ENCODE results near the gene SYCE3. TPM values are rescaled to one million over a fixed set of nuclear protein-coding genes. Genes with fewer than 3 reads are reported as not detected.
"Not testable (repeated sequence)": the region's sequence is repeated elsewhere in the genome, so short reads cannot be mapped to it uniquely, and the experiment has no call there.

Gene SYCE3
- total RNA-seq, 1 experiment from 2014 or later: not detected

GRCh38 chr22:50610041-50610451, 47.3 kb upstream of the SYCE3 start:
- TF ChIP-seq CTCF (IDR thresholded peaks at IDR 0.05; ENCODE audit: unreplicated experiment): no peak
- Mint-ChIP-seq H3K27me3 (ENCODE audit: unreplicated experiment) (peaks cover 57% of the 10 kb centered on the region), H3K4me1 (ENCODE audit: low read depth, unreplicated experiment) (peaks cover 11% of the 10 kb centered on the region), H3K9me3 (ENCODE audit: low read depth, unreplicated experiment) (no peaks in the 10 kb centered on the region), H3K27ac (ENCODE audit: unreplicated experiment) (no peak overlapping the region), H3K36me3 (ENCODE audit: insufficient read depth, unreplicated experiment) (no peaks in the 10 kb centered on the region), H3K4me3 (ENCODE audit: low read depth, unreplicated experiment) (no peak overlapping the region)
- BruUV-seq (replicated peaks): no TSS peak
- no peak for DNase-seq
- CTCF ChIA-PET: no interaction called here
- intact Hi-C loops (cut with micrococcal nuclease; ENCODE audit: unreplicated experiment): no loop called here

GRCh38 chr22:50609599-50609998, 46.9 kb upstream of the SYCE3 start:
- CTCF ChIA-PET: no interaction called here
- H3K27ac Mint-ChIP-seq (ENCODE audit: unreplicated experiment): no peak overlapping the region
- no peak for TF ChIP-seq CTCF (IDR thresholded peaks at IDR 0.05; ENCODE audit: unreplicated experiment)

GRCh38 chr22:50608996-50609395, 46.3 kb upstream of the SYCE3 start:
- H3K27ac Mint-ChIP-seq (ENCODE audit: unreplicated experiment): no peak overlapping the region
- H3K4me1 Mint-ChIP-seq (ENCODE audit: low read depth, unreplicated experiment): peaks cover 11% of the 10 kb centered on the region
- no peaks in the 10 kb centered on the region for H3K36me3 Mint-ChIP-seq (ENCODE audit: insufficient read depth, unreplicated experiment)
- no peak for DNase-seq
- intact Hi-C loops (cut with micrococcal nuclease; ENCODE audit: unreplicated experiment): no loop called here
- H3K9me3 Mint-ChIP-seq (ENCODE audit: low read depth, unreplicated experiment): no peaks in the 10 kb centered on the region
- peaks cover 57% of the 10 kb centered on the region for H3K27me3 Mint-ChIP-seq (ENCODE audit: unreplicated experiment)
- H3K4me3 Mint-ChIP-seq (ENCODE audit: low read depth, unreplicated experiment): no peak overlapping the region
- TF ChIP-seq CTCF (IDR thresholded peaks at IDR 0.05; ENCODE audit: unreplicated experiment): no peak
- CTCF ChIA-PET: interaction anchor here (0.7 kb wide), 1 partner anchor 77 kb away, joined by 3 read pairs; no protein-coding TSS in a partner anchor
- BruUV-seq (replicated peaks): no TSS peak

More at GRCh38 chr22:50609599-50609998, 46.9 kb upstream of the SYCE3 start:
- DNase-seq: no peak
- intact Hi-C loops (cut with micrococcal nuclease; ENCODE audit: unreplicated experiment): no loop called here
- H3K36me3 Mint-ChIP-seq (ENCODE audit: insufficient read depth, unreplicated experiment): no peaks in the 10 kb centered on the region
- no peak overlapping the region for H3K4me3 Mint-ChIP-seq (ENCODE audit: low read depth, unreplicated experiment)
- no peaks in the 10 kb centered on the region for H3K9me3 Mint-ChIP-seq (ENCODE audit: low read depth, unreplicated experiment)
- H3K27me3 Mint-ChIP-seq (ENCODE audit: unreplicated experiment): peaks cover 57% of the 10 kb centered on the region
- no TSS peak for BruUV-seq (replicated peaks)
- H3K4me1 Mint-ChIP-seq (ENCODE audit: low read depth, unreplicated experiment): peaks cover 11% of the 10 kb centered on the region

- H3K9me3 Mint-ChIP-seq (ENCODE audit: low read depth, unreplicated experiment); H3K4me1 Mint-ChIP-seq (ENCODE audit: low read depth, unreplicated experiment); DNase-seq; BruUV-seq (replicated peaks); intact Hi-C loops (cut with micrococcal nuclease; ENCODE audit: unreplicated experiment); H3K4me3 Mint-ChIP-seq (ENCODE audit: low read depth, unreplicated experiment); H3K36me3 Mint-ChIP-seq (ENCODE audit: insufficient read depth, unreplicated experiment); H3K27ac Mint-ChIP-seq (ENCODE audit: unreplicated experiment): not testable (repeated sequence)
- H3K27me3 Mint-ChIP-seq (ENCODE audit: unreplicated experiment): peaks cover 60% of the 10 kb centered on the region
- CTCF ChIA-PET: interaction anchor here (0.7 kb wide), 1 partner anchor 76 kb away, joined by 3 read pairs; no protein-coding TSS in a partner anchor
Observed at GRCh38 chr22:50608058-50608840, 45.5 kb upstream of the SYCE3 start.

GRCh38 chr22:50607659-50608020, 44.9 kb upstream of the SYCE3 start:
- peaks cover 66% of the 10 kb centered on the region for H3K27me3 Mint-ChIP-seq (ENCODE audit: unreplicated experiment)
- TF ChIP-seq CTCF (IDR thresholded peaks at IDR 0.05; ENCODE audit: unreplicated experiment): no peak

More at GRCh38 chr22:50607659-50608020, 44.9 kb upstream of the SYCE3 start:
- Mint-ChIP-seq H3K27ac (ENCODE audit: unreplicated experiment) (no peak overlapping the region), H3K4me1 (ENCODE audit: low read depth, unreplicated experiment) (peaks cover under 1% of the 10 kb centered on the region), H3K4me3 (ENCODE audit: low read depth, unreplicated experiment) (no peak overlapping the region), H3K9me3 (ENCODE audit: low read depth, unreplicated experiment) (no peaks in the 10 kb centered on the region), H3K36me3 (ENCODE audit: insufficient read depth, unreplicated experiment) (no peaks in the 10 kb centered on the region)
- no peak for DNase-seq
- intact Hi-C loops (cut with micrococcal nuclease; ENCODE audit: unreplicated experiment): no loop called here
- BruUV-seq (replicated peaks): no TSS peak
- CTCF ChIA-PET: no interaction called here

All from Calu3 (cell line).